ENCODE measurements around the gene PLBD2. TPM values are rescaled to one million over a fixed set of nuclear protein-coding genes. Genes with fewer than 3 reads are reported as not detected.

Gene PLBD2
- polyA plus RNA-seq, 3 donors = 15.6 to 19.5 (median 18.3) TPM

- DNase-seq (ENCODE audit: low read depth in 3 of 3, low spot score in 2 of 3) = no peak
Observed at GRCh38 chr12:113368331-113368730, 9.9 kb downstream of the PLBD2 start.

GRCh38 chr12:113369391-113369985, 11.1 kb downstream of the PLBD2 start:
- DNase-seq (ENCODE audit: low read depth in 3 of 3, low spot score in 2 of 3) = no peak

GRCh38 chr12:113370923-113371682, 12.7 kb downstream of the PLBD2 start:
- DNase-seq (ENCODE audit: low read depth in 3 of 3, low spot score in 2 of 3) = no peak

GRCh38 chr12:113371808-113372207, 13.4 kb downstream of the PLBD2 start:
- DNase-seq (ENCODE audit: low read depth in 3 of 3, low spot score in 2 of 3) = no peak

- no peak for DNase-seq (ENCODE audit: low read depth in 3 of 3, low spot score in 2 of 3)
Observed at GRCh38 chr12:113372371-113372770, 14.0 kb downstream of the PLBD2 start.

GRCh38 chr12:113373440-113373839, 15.1 kb downstream of the PLBD2 start:
- no peak for DNase-seq (ENCODE audit: low read depth in 3 of 3, low spot score in 2 of 3)

- no peak for DNase-seq (ENCODE audit: low read depth in 3 of 3, low spot score in 2 of 3)
Observed at GRCh38 chr12:113373969-113374368, 15.6 kb downstream of the PLBD2 start.

- DNase-seq (ENCODE audit: low read depth in 3 of 3, low spot score in 2 of 3) = no peak
Observed at GRCh38 chr12:113374823-113375428, 16.5 kb downstream of the PLBD2 start.

- no peak for DNase-seq (ENCODE audit: low read depth in 3 of 3, low spot score in 2 of 3)
Observed at GRCh38 chr12:113378291-113378690, 19.9 kb downstream of the PLBD2 start.

- DNase-seq (ENCODE audit: low read depth in 3 of 3, low spot score in 2 of 3) = no peak
Observed at GRCh38 chr12:113381220-113381619, 22.8 kb downstream of the PLBD2 start.

GRCh38 chr12:113382206-113382605, 23.8 kb downstream of the PLBD2 start:
- DNase-seq (ENCODE audit: low read depth in 3 of 3, low spot score in 2 of 3) = no peak

GRCh38 chr12:113384778-113385177, 26.4 kb downstream of the PLBD2 start:
- no peak for DNase-seq (ENCODE audit: low read depth in 3 of 3, low spot score in 2 of 3)

- DNase-seq (ENCODE audit: low read depth in 3 of 3, low spot score in 2 of 3) = no peak
Observed at GRCh38 chr12:113385282-113385882, 27.0 kb downstream of the PLBD2 start.

GRCh38 chr12:113386866-113387566, 28.6 kb downstream of the PLBD2 start:
- DNase-seq (ENCODE audit: low read depth in 3 of 3, low spot score in 2 of 3) = no peak

- DNase-seq (ENCODE audit: low read depth in 3 of 3, low spot score in 2 of 3) = no peak
Observed at GRCh38 chr12:113387631-113388030, 29.2 kb downstream of the PLBD2 start.

- DNase-seq (ENCODE audit: low read depth in 3 of 3, low spot score in 2 of 3) = no peak
Observed at GRCh38 chr12:113388351-113388750, 30.0 kb downstream of the PLBD2 start.

GRCh38 chr12:113390064-113391043, 32.0 kb downstream of the PLBD2 start:
- DNase-seq (ENCODE audit: low read depth in 3 of 3, low spot score in 2 of 3) = no peak

- DNase-seq (ENCODE audit: low read depth in 3 of 3, low spot score in 2 of 3) = no peak
Observed at GRCh38 chr12:113391145-113391544, 32.8 kb downstream of the PLBD2 start.

- DNase-seq (ENCODE audit: low read depth in 3 of 3, low spot score in 2 of 3) = no peak
Observed at GRCh38 chr12:113391650-113392337, 33.4 kb downstream of the PLBD2 start.

Measured in right renal cortex interstitium (tissue), 3 donors.